AG09319 (cell line): Measurements from ENCODE around the gene ACTR2.

Experiments used
- DNase-seq: peaks from one replicate; pipeline ENCODE4 v3.0.0-alpha.2; 2010; ENCODE audit warnings: low read depth; ENCODE audit errors: extremely low read depth
- TF ChIP-seq, protein P1 (sequence below): IDR thresholded peaks from 2 replicates; pipeline ENCODE4 v1.5.1; 2011; ENCODE audit warnings: low read depth, mild to moderate bottlenecking, inconsistent platforms, low read length, moderate library complexity

ACTR2 gene

DNA sequence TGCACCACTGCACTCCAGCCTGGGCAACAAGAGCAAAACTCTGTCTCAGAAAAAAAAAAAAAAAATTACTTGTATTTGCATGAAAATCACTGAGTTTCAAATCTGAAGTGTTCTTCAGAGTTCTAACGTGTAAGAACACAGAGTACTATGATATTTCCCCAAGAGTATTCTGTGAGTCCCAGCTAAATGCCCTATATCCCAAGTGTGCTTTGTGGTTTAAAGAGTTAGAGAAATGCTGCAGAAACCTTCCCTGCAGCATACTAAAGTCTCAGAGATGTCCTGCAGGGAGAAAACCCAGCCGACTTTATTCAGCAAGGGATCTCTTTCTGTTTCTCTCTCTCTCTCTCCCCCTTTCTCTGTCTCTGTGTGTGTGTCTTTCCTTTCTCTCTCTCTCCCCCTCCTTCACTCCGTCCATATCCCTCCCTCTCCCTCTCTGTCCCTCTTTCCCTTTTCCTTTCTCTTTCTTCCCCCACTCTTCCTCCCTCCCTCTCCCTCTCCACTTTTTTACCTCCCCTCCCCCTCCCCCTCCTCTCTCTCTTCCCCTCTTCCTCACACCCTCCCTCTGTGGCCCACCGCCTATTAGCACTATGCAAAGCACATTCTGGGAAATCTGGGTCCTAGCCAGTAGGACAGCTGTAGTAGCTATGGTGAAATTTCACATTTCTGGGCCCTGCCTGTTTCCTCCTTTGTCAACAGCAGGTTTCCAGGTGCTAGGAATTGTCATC, 54.2 kb downstream of the ACTR2 start:
- DNase-seq = no peak
- TF ChIP-seq, protein P1, sequence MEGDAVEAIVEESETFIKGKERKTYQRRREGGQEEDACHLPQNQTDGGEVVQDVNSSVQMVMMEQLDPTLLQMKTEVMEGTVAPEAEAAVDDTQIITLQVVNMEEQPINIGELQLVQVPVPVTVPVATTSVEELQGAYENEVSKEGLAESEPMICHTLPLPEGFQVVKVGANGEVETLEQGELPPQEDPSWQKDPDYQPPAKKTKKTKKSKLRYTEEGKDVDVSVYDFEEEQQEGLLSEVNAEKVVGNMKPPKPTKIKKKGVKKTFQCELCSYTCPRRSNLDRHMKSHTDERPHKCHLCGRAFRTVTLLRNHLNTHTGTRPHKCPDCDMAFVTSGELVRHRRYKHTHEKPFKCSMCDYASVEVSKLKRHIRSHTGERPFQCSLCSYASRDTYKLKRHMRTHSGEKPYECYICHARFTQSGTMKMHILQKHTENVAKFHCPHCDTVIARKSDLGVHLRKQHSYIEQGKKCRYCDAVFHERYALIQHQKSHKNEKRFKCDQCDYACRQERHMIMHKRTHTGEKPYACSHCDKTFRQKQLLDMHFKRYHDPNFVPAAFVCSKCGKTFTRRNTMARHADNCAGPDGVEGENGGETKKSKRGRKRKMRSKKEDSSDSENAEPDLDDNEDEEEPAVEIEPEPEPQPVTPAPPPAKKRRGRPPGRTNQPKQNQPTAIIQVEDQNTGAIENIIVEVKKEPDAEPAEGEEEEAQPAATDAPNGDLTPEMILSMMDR = no peak

DNA sequence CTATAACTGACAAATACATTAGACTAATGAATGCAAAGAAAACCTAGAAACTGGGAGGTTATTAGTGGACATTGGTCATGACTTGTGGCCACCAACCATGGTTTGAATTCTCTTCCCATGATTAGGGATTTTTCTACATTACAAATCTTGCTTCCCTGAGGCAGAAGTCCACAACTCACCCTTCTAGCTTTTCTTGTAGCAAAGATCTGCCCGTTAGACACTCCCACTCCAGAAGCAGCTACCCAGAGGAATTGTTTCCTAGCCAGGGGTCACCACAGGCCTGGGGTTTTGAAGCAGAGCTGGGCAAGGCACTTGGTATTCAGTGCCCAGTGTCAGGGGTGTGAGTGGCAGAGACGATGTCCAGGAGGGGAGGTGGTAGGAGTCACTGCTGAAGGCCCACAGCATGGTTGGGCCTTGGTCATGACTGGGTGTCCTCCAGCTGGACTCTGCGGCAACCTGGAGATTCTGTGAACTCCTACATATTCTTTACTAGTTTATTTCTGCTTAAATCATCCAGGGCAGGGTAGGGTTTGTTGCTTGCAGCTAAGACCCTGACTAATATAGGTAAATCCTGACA, 54.9 kb downstream of the ACTR2 start:
- DNase-seq = no peak
- TF ChIP-seq, protein P1 = no peak

DNA sequence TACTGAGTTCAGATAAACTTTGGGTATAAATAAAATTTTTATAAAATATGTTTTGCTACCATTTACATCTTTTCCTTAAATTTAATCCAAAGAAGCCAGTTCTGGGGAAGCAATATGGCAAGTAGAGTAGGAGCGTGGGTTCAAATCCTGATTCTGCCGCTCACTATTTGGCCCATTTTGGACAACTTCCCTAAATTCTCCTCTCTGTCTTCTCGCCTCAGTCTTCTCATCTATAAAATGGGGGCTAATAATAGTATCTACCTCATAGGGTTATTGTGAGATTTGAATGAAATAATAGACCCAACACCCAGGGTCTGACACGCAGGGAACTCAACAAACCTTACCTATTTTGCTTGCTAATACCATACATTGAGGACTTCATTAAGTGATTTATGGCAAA, 59.7 kb downstream of the ACTR2 start:
- TF ChIP-seq, protein P1 = no peak
- DNase-seq = no peak

DNA sequence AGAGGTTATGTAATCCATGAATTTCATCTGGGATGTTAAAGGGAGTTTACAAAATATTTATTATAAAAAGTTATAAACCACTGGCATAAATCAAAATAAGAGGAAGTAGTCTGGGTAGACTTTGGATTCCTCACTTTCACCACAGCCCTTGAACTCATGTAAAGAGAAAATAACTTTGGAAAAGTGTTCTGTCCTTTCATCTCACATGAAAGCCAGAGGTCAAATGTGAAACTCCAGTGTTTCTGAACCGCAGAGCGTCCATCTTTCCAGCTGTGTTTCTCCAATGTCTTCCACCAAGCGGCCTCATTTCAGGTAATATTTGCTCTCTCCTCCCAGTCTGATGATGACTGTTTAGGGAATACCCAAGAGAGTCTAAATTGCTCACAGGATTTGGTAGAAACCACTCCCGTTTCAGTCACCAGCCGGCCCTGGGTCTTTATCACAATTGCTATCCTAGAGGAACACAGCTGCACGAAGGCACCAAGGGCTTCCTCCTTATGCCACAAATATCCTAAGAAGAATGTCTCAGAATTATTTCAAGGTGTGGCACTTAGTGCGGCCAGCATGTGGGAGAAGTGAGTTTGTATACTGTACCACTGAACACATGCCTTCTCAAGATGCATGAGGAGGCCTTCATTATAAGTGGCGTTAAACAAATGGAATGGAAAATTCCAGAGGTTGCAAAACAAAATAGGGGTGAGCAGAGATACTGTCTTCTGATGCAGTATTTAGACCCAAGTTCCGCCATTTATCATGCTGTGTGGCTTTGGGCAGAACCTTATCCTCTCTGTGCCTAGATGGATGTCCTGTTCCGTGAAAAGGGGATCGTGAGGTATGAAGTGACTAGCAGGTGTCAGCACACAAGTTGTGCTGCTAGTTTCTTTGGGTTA, 63.8 kb downstream of the ACTR2 start:
- TF ChIP-seq, protein P1 = no peak
- no peak for DNase-seq

DNA sequence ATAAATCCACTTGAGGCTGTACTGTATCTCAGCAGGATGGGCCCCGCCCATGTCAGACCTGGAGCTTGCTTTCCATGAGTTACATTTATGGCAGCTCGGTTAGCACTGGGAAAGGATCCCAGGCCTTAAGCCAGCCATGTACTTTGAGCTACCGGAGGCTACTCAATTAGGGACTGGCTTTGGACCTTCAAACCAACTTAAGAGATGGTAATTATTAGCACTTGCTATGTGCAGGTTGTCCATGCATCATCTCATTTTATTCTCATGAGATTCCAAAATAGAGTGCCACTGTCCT, 64.4 kb downstream of the ACTR2 start:
- no peak for DNase-seq
- TF ChIP-seq, protein P1 = no peak

DNA sequence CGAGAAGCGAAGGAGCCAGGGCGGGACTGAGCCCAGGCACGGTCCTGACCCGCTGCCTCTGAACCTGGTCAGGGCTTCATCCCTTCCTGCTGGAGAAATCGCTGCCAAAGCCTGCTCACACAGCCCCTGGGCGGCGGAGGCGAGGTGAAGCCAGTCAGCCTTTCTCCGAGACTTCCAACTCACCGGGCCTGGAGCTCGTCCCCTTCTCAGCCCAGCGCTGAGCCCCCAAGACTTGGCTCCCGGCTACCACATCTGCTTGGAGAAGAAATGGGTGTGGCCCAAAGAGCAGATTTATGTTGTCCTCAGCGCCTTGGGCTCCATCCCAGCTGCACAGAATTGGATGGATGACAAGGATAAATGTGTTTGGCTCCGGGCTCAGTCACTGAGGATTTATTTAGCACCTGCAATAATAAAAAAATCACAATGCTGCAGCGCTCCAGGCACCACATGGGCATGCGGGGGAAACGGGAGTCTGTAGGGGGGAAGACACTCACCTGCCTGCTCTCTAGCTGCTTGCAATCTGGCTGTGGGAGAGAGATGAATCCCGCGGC, 64.9 kb downstream of the ACTR2 start:
- TF ChIP-seq, protein P1 = no peak
- no peak for DNase-seq

DNA sequence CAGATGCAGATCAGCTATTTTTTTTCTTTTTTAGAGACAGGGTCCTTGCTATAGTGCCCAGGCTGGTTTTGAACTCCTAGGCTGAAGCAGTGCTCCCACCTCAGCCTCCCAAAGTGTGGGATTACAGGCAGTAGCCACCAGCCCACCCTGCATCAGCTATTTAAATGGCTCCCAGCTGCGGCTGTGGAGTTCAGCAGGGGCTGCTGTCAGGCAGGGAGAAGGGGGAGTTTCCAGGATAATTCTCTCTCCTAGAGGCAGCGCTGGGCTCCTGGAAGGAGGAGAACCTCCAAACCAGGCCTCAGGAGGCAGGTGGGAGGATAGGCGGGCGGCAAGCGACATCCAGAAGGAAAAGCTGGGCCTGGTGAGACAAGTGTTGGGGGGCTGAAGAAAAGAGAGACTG, 65.7 kb downstream of the ACTR2 start:
- no peak for DNase-seq
- TF ChIP-seq, protein P1 = no peak
